GM21515 (cell line): ENCODE measurements around the gene PARP9.

Experiments
- ATAC-seq: cut with Tn5 transposase; IDR thresholded peaks from one replicate; pipeline ENCODE4 v1.9.1; 2021; ENCODE audit not compliant: unreplicated experiment

PARP9 gene

GRCh38 chr3:122488262-122488973, 75.7 kb downstream of the PARP9 start:
- ATAC-seq = no peak

GRCh38 chr3:122484985-122485384, 79.1 kb downstream of the PARP9 start:
- ATAC-seq = no peak

DNA sequence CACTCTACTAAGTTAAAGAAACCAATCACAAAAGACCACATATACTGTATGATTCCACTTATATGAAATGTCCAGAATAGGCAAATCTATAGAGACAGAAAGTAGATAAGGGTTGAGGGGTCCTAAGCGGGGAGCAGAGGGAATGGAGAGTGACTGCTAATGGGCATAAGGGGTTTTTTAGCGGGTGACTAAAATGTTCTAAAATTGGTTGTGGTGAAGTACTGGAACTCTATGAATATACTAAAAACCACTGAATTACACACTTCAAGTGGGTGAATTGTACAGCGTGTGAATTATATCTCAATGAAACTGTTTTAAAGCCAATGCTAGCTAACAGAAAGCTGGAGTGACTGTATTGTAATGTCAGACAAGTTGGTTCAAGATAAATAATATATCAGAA, 82.7 kb downstream of the PARP9 start:
- ATAC-seq = no peak
